ENCODE results near the gene CCDC127. TPM values are rescaled to one million over a fixed set of nuclear protein-coding genes. Genes with fewer than 3 reads are reported as not detected.
A peak's percentile ranks its signal among the peaks of the same experiment; 100 is the strongest.

Gene CCDC127
- total and polyA plus RNA-seq, 2 of the 13 experiments (the other 11 are each of a cell fraction or from before 2014, with no cell fraction given), result 2.9 to 4.3 TPM

- TF ChIP-seq ZNF407 (CRISPR knock-in tag; IDR thresholded peaks at IDR 0.05; ENCODE audit: not compliant biosample characterization), result peak; percentile 10
- 0 out of 2 replicates have a peak, but pooled peaks have one; percentile 37 for TF ChIP-seq BORCS8-MEF2B (CRISPR knock-in tag; IDR thresholded peaks at IDR 0.05)
- TF ChIP-seq NAIF1 (CRISPR knock-in tag; IDR thresholded peaks at IDR 0.05; ENCODE audit: borderline replicate concordance), result peak; percentile 43; the same call in 1 of the 2 replicates
- 0 out of 2 replicates have a peak, but pooled peaks have one; percentile 48 for TF ChIP-seq NR0B2 (CRISPR knock-in tag; IDR thresholded peaks at IDR 0.05)
- TF ChIP-seq TAF1 (CRISPR knock-in tag; IDR thresholded peaks at IDR 0.05), result peak; percentile 52
- TF ChIP-seq ZNF143 (CRISPR knock-in tag; IDR thresholded peaks at IDR 0.05), result peak; percentile 76
- TF ChIP-seq MEIS2 (CRISPR knock-in tag; IDR thresholded peaks at IDR 0.05), result peak; percentile 26; the same call in 1 of the 2 replicates
- 0 out of 2 replicates have a peak, but pooled peaks have one; percentile 16 for TF ChIP-seq NFKBIZ (CRISPR knock-in tag; IDR thresholded peaks at IDR 0.05)
- TF ChIP-seq ZNF598 (CRISPR knock-in tag; IDR thresholded peaks at IDR 0.05; ENCODE audit: borderline replicate concordance), result 0 out of 2 replicates have a peak, but pooled peaks have one; percentile 22
- peak; percentile 66; the same call in 1 of the 2 replicates for TF ChIP-seq ZBTB2 (CRISPR knock-in tag; IDR thresholded peaks at IDR 0.05; ENCODE audit: low read depth)
- 0 out of 2 replicates have a peak, but pooled peaks have one; percentile 14 for TF ChIP-seq SAFB2 (CRISPR knock-in tag; IDR thresholded peaks at IDR 0.05; ENCODE audit: borderline replicate concordance, low read depth)
- peak; percentile 79 for TF ChIP-seq MAZ (IDR thresholded peaks at IDR 0.05; ENCODE audit: borderline replicate concordance, low read depth, low read length)
- TF ChIP-seq MAZ (CRISPR knock-in tag; IDR thresholded peaks at IDR 0.05; ENCODE audit: low read depth), result peak; percentile 70; the same call in 1 of the 2 replicates
- peak; percentile 43; the same call in 1 of the 2 replicates for TF ChIP-seq KDM2A (CRISPR knock-in tag; IDR thresholded peaks at IDR 0.05; ENCODE audit: borderline replicate concordance, low read depth)
- TF ChIP-seq REL (CRISPR knock-in tag; conservative IDR thresholded peaks at IDR 0.05), result 0 out of 2 replicates have a peak, but pooled peaks have one; percentile 42
- 0 out of 2 replicates have a peak, but pooled peaks have one; percentile 22 for TF ChIP-seq RXRA (CRISPR knock-in tag; IDR thresholded peaks at IDR 0.05)
Observed at GRCh38 chr5:217494-218456, at the start of gene CCDC127, which contains the start of gene SDHA (continued).

Data from HepG2 (cell line).